ENCODE results near the gene PAFAH2.

DNA sequence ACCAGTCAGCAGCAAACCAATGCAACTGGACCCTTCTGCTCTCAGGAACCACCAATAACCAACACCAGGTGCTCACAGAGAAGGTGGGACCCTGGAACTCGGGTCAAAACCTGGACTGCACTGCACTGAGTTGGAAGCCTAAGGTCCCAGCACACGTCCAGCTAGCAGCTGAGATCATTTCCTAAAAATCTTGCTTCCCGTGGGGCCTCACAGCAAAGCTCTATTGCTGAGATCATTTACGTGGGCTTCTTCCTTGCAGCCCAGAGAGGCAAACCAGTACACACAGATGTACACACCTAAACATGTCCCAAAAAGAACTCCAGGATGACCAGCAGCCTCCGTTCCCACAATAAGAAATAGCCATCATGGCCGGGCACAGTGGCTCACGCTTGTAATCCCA, 68.8 kb downstream of the PAFAH2 start:
- TF ChIP-seq, protein P1, sequence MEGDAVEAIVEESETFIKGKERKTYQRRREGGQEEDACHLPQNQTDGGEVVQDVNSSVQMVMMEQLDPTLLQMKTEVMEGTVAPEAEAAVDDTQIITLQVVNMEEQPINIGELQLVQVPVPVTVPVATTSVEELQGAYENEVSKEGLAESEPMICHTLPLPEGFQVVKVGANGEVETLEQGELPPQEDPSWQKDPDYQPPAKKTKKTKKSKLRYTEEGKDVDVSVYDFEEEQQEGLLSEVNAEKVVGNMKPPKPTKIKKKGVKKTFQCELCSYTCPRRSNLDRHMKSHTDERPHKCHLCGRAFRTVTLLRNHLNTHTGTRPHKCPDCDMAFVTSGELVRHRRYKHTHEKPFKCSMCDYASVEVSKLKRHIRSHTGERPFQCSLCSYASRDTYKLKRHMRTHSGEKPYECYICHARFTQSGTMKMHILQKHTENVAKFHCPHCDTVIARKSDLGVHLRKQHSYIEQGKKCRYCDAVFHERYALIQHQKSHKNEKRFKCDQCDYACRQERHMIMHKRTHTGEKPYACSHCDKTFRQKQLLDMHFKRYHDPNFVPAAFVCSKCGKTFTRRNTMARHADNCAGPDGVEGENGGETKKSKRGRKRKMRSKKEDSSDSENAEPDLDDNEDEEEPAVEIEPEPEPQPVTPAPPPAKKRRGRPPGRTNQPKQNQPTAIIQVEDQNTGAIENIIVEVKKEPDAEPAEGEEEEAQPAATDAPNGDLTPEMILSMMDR (tag by site-specific recombination; IDR thresholded peaks at IDR 0.05), result no peak
- TF ChIP-seq ZNF433 (tag by site-specific recombination; IDR thresholded peaks at IDR 0.05; ENCODE audit: low read depth), result no peak
- no peak for TF ChIP-seq SETDB1 (IDR thresholded peaks at IDR 0.05; ENCODE audit: insufficient read length, low read length)
- no peak for TF ChIP-seq ZNF473 (tag by site-specific recombination; IDR thresholded peaks at IDR 0.05)
- TF ChIP-seq ZNF133 (tag by site-specific recombination; IDR thresholded peaks at IDR 0.05), result no peak
- TF ChIP-seq ZNF211 (tag by site-specific recombination; IDR thresholded peaks at IDR 0.05; ENCODE audit: low read depth), result no peak
- no peak for TF ChIP-seq SALL2 (tag by site-specific recombination; IDR thresholded peaks at IDR 0.05; ENCODE audit: borderline replicate concordance)
- TF ChIP-seq ZNF155 (tag by site-specific recombination; IDR thresholded peaks at IDR 0.05), result no peak
- TF ChIP-seq, protein P2, sequence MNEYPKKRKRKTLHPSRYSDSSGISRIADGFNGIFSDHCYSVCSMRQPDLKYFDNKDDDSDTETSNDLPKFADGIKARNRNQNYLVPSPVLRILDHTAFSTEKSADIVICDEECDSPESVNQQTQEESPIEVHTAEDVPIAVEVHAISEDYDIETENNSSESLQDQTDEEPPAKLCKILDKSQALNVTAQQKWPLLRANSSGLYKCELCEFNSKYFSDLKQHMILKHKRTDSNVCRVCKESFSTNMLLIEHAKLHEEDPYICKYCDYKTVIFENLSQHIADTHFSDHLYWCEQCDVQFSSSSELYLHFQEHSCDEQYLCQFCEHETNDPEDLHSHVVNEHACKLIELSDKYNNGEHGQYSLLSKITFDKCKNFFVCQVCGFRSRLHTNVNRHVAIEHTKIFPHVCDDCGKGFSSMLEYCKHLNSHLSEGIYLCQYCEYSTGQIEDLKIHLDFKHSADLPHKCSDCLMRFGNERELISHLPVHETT (tag by site-specific recombination; IDR thresholded peaks at IDR 0.05), result no peak
- TF ChIP-seq KLF16 (tag by site-specific recombination; IDR thresholded peaks at IDR 0.05), result no peak
- TF ChIP-seq, protein P3, sequence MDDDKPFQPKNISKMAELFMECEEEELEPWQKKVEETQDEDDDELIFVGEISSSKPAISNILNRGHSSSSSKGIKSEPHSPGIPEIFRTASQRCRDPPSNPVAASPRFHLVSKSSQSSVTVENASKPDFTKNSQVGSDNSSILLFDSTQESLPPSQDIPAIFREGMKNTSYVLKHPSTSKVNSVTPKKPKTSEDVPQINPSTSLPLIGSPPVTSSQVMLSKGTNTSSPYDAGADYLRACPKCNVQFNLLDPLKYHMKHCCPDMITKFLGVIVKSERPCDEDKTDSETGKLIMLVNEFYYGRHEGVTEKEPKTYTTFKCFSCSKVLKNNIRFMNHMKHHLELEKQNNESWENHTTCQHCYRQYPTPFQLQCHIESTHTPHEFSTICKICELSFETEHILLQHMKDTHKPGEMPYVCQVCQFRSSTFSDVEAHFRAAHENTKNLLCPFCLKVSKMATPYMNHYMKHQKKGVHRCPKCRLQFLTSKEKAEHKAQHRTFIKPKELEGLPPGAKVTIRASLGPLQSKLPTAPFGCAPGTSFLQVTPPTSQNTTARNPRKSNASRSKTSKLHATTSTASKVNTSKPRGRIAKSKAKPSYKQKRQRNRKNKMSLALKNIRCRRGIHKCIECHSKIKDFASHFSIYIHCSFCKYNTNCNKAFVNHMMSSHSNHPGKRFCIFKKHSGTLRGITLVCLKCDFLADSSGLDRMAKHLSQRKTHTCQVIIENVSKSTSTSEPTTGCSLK (tag by site-specific recombination; IDR thresholded peaks at IDR 0.05), result no peak
- no peak for TF ChIP-seq ZNF530 (tag by site-specific recombination; IDR thresholded peaks at IDR 0.05; ENCODE audit: low read depth)
